GM18505 (cell line): ENCODE results near the gene BOLA2B.
"Not testable (repeated sequence)": the region's sequence is repeated elsewhere in the genome, so short reads cannot be mapped to it uniquely, and the experiment has no call there.

Source experiments
- ATAC-seq: cut with Tn5 transposase; IDR thresholded peaks from one replicate; pipeline ENCODE4 v1.9.1; 2021; ENCODE audit not compliant: unreplicated experiment
- POLR2A ChIP-seq: IDR thresholded peaks from 4 replicates; pipeline ENCODE4 v1.6.1; 2011; ENCODE audit warnings: borderline replicate concordance; ENCODE audit not compliant: insufficient read depth, insufficient read length; ENCODE audit errors: extremely low read depth

Gene BOLA2B

GRCh38 chr16:30186782-30187555 lies 6.5 kb downstream of the BOLA2B start:
- TF ChIP-seq POLR2A, result peak; percentile 46
- no peak for ATAC-seq

- no peak for TF ChIP-seq POLR2A
- no peak for ATAC-seq
These were observed 7.1 kb downstream of the BOLA2B start for GRCh38 chr16:30186444-30186781.

GRCh38 chr16:30185683-30186421 lies 7.6 kb downstream of the BOLA2B start:
- no peak for ATAC-seq
- peak; percentile 1 for TF ChIP-seq POLR2A

GRCh38 chr16:30184891-30185682 lies 8.4 kb downstream of the BOLA2B start:
- no peak for ATAC-seq
- TF ChIP-seq POLR2A, result peak; percentile 59

GRCh38 chr16:30184096-30184890 lies 9.2 kb downstream of the BOLA2B start:
- ATAC-seq, result peak; percentile 8
- TF ChIP-seq POLR2A, result peak; percentile 92

GRCh38 chr16:30183233-30184095 lies 10.0 kb downstream of the BOLA2B start, which contains the start of gene CORO1A:
Gene CORO1A, plus strand, starts transcription at chr16:30183602. Its CDS starts 1,608 bp downstream, at chr16:30185210.
- ATAC-seq, result peak; percentile 41
- peak; percentile 93 for TF ChIP-seq POLR2A

- TF ChIP-seq POLR2A, result no peak
- no peak for ATAC-seq
These were observed 12.7 kb downstream of the BOLA2B start for GRCh38 chr16:30180741-30181140.

- no peak for TF ChIP-seq POLR2A
These were observed 13.5 kb downstream of the BOLA2B start for GRCh38 chr16:30179931-30180330.

GRCh38 chr16:30179195-30179594 lies 14.3 kb downstream of the BOLA2B start:
- TF ChIP-seq POLR2A, result no peak
- no peak for ATAC-seq

More at GRCh38 chr16:30179931-30180330, 13.5 kb downstream of the BOLA2B start:
- no peak for ATAC-seq

- not testable (repeated sequence) for ATAC-seq
These were observed 16.6 kb downstream of the BOLA2B start for GRCh38 chr16:30176876-30177275.

GRCh38 chr16:30173054-30173453 lies 20.4 kb downstream of the BOLA2B start:
- TF ChIP-seq POLR2A, result no peak
- no peak for ATAC-seq

- ATAC-seq, result not testable (repeated sequence)
These were observed 23.3 kb downstream of the BOLA2B start for GRCh38 chr16:30170145-30170544.

- ATAC-seq, result not testable (repeated sequence)
These were observed 24.1 kb downstream of the BOLA2B start for GRCh38 chr16:30169416-30169815.

- ATAC-seq, result not testable (repeated sequence)
These were observed 24.7 kb downstream of the BOLA2B start for GRCh38 chr16:30168746-30169145.
